Ovary (tissue), 3 donors: ENCODE results near the gene ACTG2.

Source experiments
- POLR2A ChIP-seq: fragments of 450-650 bp; IDR thresholded peaks from one replicate; pipeline ENCODE4 v1.6.1; 2017; ENCODE audit warnings: antibody characterized with exemption, mild to moderate bottlenecking, moderate library complexity
- TF ChIP-seq, protein P1 (sequence below), 3 donors: fragments of 450-650 bp in 2 of 3; fragments of 200-600 bp in 1 of 3; IDR thresholded peaks; one replicate each; pipeline versions ENCODE4 v1.5.1 to v1.8.0; 2016 to 2022; ENCODE audit warnings: antibody characterized with exemption in 3 of 3, mild to moderate bottlenecking in 1 of 3
- donor health status: DM: no; HTN: no; CAD: no.

DNA sequence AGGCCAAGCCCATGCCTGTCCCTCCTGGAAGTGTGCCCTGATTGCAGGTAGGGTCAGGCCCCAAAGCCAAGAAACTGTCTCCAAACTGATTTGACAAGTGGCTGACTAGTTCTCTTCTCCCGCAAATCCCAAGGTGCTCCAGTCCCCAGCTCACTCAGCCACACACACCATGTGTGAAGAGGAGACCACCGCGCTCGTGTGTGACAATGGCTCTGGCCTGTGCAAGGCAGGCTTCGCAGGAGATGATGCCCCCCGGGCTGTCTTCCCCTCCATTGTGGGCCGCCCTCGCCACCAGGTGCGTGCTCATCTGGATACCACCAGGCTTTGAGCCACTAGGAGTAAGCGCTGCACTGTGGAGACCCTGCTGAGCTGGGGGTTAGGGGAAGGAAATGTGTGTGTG lies 8.3 kb downstream of the ACTG2 start:
- TF ChIP-seq, protein P1, sequence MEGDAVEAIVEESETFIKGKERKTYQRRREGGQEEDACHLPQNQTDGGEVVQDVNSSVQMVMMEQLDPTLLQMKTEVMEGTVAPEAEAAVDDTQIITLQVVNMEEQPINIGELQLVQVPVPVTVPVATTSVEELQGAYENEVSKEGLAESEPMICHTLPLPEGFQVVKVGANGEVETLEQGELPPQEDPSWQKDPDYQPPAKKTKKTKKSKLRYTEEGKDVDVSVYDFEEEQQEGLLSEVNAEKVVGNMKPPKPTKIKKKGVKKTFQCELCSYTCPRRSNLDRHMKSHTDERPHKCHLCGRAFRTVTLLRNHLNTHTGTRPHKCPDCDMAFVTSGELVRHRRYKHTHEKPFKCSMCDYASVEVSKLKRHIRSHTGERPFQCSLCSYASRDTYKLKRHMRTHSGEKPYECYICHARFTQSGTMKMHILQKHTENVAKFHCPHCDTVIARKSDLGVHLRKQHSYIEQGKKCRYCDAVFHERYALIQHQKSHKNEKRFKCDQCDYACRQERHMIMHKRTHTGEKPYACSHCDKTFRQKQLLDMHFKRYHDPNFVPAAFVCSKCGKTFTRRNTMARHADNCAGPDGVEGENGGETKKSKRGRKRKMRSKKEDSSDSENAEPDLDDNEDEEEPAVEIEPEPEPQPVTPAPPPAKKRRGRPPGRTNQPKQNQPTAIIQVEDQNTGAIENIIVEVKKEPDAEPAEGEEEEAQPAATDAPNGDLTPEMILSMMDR (IDR thresholded peaks at IDR 0.05), result no peak
- no peak for TF ChIP-seq POLR2A
